Keratinocyte (primary cell): Measurements from ENCODE around the gene DNAH17. TPM values are rescaled to one million over a fixed set of nuclear protein-coding genes. Genes with fewer than 3 reads are reported as not detected.

Source experiments
- DNase-seq: peaks from one replicate; pipeline ENCODE4 v3.0.0-alpha.2; 2011; ENCODE audit warnings: low read depth, missing footprints, low spot score
- FAIRE-seq: peaks from 2 replicates; lab custom pipeline; 2011; peaks lifted over from hg19 to GRCh38; lab: Jason Lieb, UNC
- H2AFZ ChIP-seq: 2 replicates; pipeline ENCODE4 v1.6.0; 2012; ENCODE audit warnings: low read length, control low read depth, inconsistent platforms; ENCODE audit not compliant: control insufficient read depth
- H3K27ac ChIP-seq: 2 replicates; pipeline ENCODE4 v1.5.1; 2011; ENCODE audit warnings: low read length; ENCODE audit not compliant: control insufficient read depth, insufficient read depth
- H3K27me3 ChIP-seq: 3 replicates; pipeline ENCODE4 v1.6.0; 2011; ENCODE audit warnings: low read length; ENCODE audit not compliant: control insufficient read depth, insufficient read depth; ENCODE audit errors: extremely low read depth
- H3K36me3 ChIP-seq, 2 experiments: 2 replicates in 1 of 2; 3 replicates in 1 of 2; pipeline ENCODE4 v1.5.1; 2011; ENCODE audit warnings: low read length in 2 of 2, mild to moderate bottlenecking in 1 of 2; ENCODE audit not compliant: control insufficient read depth in 2 of 2, insufficient read depth in 2 of 2; ENCODE audit errors: extremely low read depth in 1 of 2
- H3K4me1 ChIP-seq: 3 replicates; pipeline ENCODE4 v1.5.1; 2011; ENCODE audit warnings: low read length; ENCODE audit not compliant: control insufficient read depth, insufficient read depth; ENCODE audit errors: extremely low read depth
- H3K4me2 ChIP-seq: 3 replicates; pipeline ENCODE4 v1.6.0; 2011; ENCODE audit warnings: low read depth, low read length; ENCODE audit not compliant: control insufficient read depth, insufficient read depth; ENCODE audit errors: extremely low read depth
- H3K4me3 ChIP-seq, 3 experiments: fragments of 200-600 bp in 1 of 3; sonication (generic) in 1 of 3; 2 replicates in 2 of 3; 3 replicates in 1 of 3; pipeline ENCODE4 v1.5.1; 2011 to 2016; ENCODE audit warnings: low read length in 3 of 3, mild to moderate bottlenecking in 3 of 3, control low read depth in 2 of 3, inconsistent platforms in 1 of 3, low read depth in 1 of 3, mixed read lengths in 1 of 3, mixed run types in 1 of 3, moderate library complexity in 1 of 3; ENCODE audit not compliant: control insufficient read depth in 2 of 3, insufficient read depth in 2 of 3; ENCODE audit errors: extremely low read depth in 1 of 3
- H3K79me2 ChIP-seq: 2 replicates; pipeline ENCODE4 v1.6.0; 2012; ENCODE audit warnings: low read length; ENCODE audit not compliant: control insufficient read depth, insufficient read depth
- H3K9ac ChIP-seq: 3 replicates; pipeline ENCODE4 v1.6.0; 2011; ENCODE audit warnings: low read length; ENCODE audit not compliant: control insufficient read depth, insufficient read depth; ENCODE audit errors: extremely low read depth
- H3K9me1 ChIP-seq: 3 replicates; pipeline ENCODE4 v1.6.0; 2011; ENCODE audit warnings: low read length; ENCODE audit not compliant: control insufficient read depth, insufficient read depth; ENCODE audit errors: extremely low read depth
- H3K9me3 ChIP-seq: 2 replicates; pipeline ENCODE4 v1.5.1; 2012; ENCODE audit warnings: low read depth, low read length; ENCODE audit not compliant: control insufficient read depth
- H4K20me1 ChIP-seq: 3 replicates; pipeline ENCODE4 v1.6.0; 2011; ENCODE audit warnings: low read length; ENCODE audit not compliant: control insufficient read depth, insufficient read depth; ENCODE audit errors: extremely low read depth
- CTCF ChIP-seq, 3 experiments: IDR thresholded peaks in 1 of 3; conservative IDR thresholded peaks in 1 of 3; optimal IDR thresholded peaks in 1 of 3; 2 replicates in 2 of 3; 3 replicates in 1 of 3; pipeline versions ENCODE3 to v1.5.1; 2011; ENCODE audit warnings: low read length in 3 of 3, mild to moderate bottlenecking in 3 of 3, moderate library complexity in 2 of 3, control low read depth in 1 of 3, inconsistent platforms in 1 of 3; ENCODE audit not compliant: insufficient read depth in 2 of 3; ENCODE audit errors: extremely low read depth in 1 of 3
- EZH2 ChIP-seq: IDR thresholded peaks from one replicate; pipeline ENCODE4 v1.6.1; 2012; ENCODE audit warnings: inconsistent platforms, mild to moderate bottlenecking, low read length, moderate library complexity
- dilution Hi-C: fragments of 300-500 bp; cut with MboI; formaldehyde crosslinking; loops from one replicate; pipeline ENCODE4 v1.7.0; 2020; ENCODE audit warnings: low sequenced_read_pairs; ENCODE audit not compliant: extremely low pct_ligation_motif_present
- polyA plus RNA-seq, 5 experiments: library from polyadenylated mRNA; depleted of rRNA in 3 of 5; stranded (reverse) in 3 of 5; stranded (forward) in 1 of 5; unstranded in 1 of 5; fragments of >200 nt; gene quantifications; 1 replicate in 1 of 5; 2 replicates in 3 of 5; 3 replicates in 1 of 5; pipeline versions ENCODE4 v1.2.1 to v1.2.3, GENCODE V29; 2011 to 2012; ENCODE audit warnings: missing spikeins in 2 of 5, low read depth in 1 of 5, low replicate concordance in 1 of 5

The DNAH17 gene
- polyA plus RNA-seq, 1 donor (not counting 4 experiments of a cell fraction or from before 2014, with no cell fraction given) = 0.16 TPM

- dilution Hi-C loops = no loop called here
- peak within 1 kb of the TSS; percentile 86 for H3K4me2 ChIP-seq
- peaks cover 7% of the 10 kb centered on the region for H3K9me1 ChIP-seq
- peaks cover 43% of the 10 kb centered on the region for H3K79me2 ChIP-seq
- DNase-seq (no peak), FAIRE-seq (no peak)
- H2AFZ ChIP-seq = peak within 1 kb of the TSS; percentile 85
- TF ChIP-seq CTCF (optimal IDR thresholded peaks at IDR 0.05 in 1 of 3, IDR thresholded peaks at IDR 0.05 in 1 of 3, conservative IDR thresholded peaks at IDR 0.05 in 1 of 3; ENCODE audit: extremely low read depth in 1 of 3, insufficient read depth in 2 of 3, low read length in 3 of 3) = peak in 1 of 3 experiments; percentile 1
- no peak for TF ChIP-seq EZH2
- H3K36me3 ChIP-seq = peaks cover 2 to 5% of the 10 kb centered on the region in 2 experiments
- H4K20me1 ChIP-seq = no peaks in the 10 kb centered on the region
- no peaks in the 10 kb centered on the region for H3K9me3 ChIP-seq
- peaks cover 48% of the 10 kb centered on the region for H3K4me1 ChIP-seq
- peak within 1 kb of the TSS; percentile 99 for H3K9ac ChIP-seq
- peak within 1 kb of the TSS; percentile 87 to 93 (median 88) for H3K4me3 ChIP-seq
- no peaks in the 10 kb centered on the region for H3K27me3 ChIP-seq
- peak within 1 kb of the TSS; percentile 97 for H3K27ac ChIP-seq
These were observed 198.7 kb downstream of the DNAH17 start, which contains the start of gene PGS1 for GRCh38 chr17:78378225-78379130. Gene PGS1 (plus strand): TSS chr17:78378649. CDS start chr17:78378666, 17 bp downstream.

- H3K4me1 ChIP-seq = peaks cover 45% of the 10 kb centered on the region
- no peak for FAIRE-seq
These were observed 199.4 kb downstream of the DNAH17 start for GRCh38 chr17:78377858-78378224.

More at GRCh38 chr17:78377858-78378224, 199.4 kb downstream of the DNAH17 start:
- peaks cover 2 to 5% of the 10 kb centered on the region in 2 experiments for H3K36me3 ChIP-seq
- H3K27me3 ChIP-seq = no peaks in the 10 kb centered on the region
- peaks cover 37% of the 10 kb centered on the region for H3K79me2 ChIP-seq
- peak overlapping the region; percentile 85 for H2AFZ ChIP-seq
- peak overlapping the region; percentile 86 for H3K4me2 ChIP-seq
- no peak for DNase-seq
- peak overlapping the region; percentile 99 for H3K9ac ChIP-seq
- dilution Hi-C loops = no loop called here
- peak overlapping the region; percentile 87 to 93 (median 88) for H3K4me3 ChIP-seq
- TF ChIP-seq CTCF (optimal IDR thresholded peaks at IDR 0.05 in 1 of 3, IDR thresholded peaks at IDR 0.05 in 1 of 3, conservative IDR thresholded peaks at IDR 0.05 in 1 of 3; ENCODE audit: extremely low read depth in 1 of 3, insufficient read depth in 2 of 3, low read length in 3 of 3) (no peak), EZH2 (no peak)
- H3K9me1 ChIP-seq = peaks cover 6% of the 10 kb centered on the region
- no peaks in the 10 kb centered on the region for H4K20me1 ChIP-seq
- peak overlapping the region; percentile 97 for H3K27ac ChIP-seq
- no peaks in the 10 kb centered on the region for H3K9me3 ChIP-seq
